Skin epidermis (tissue), 12 donors: Measurements from ENCODE around the gene PDZD7.
"Not testable (repeated sequence)": the region's sequence is repeated elsewhere in the genome, so short reads cannot be mapped to it uniquely, and the experiment has no call there.

ENCODE experiments used
- H3K27ac ChIP-seq, 21 experiments: fragments of 200-600 bp; sonication (generic) in 11 of 21; one replicate each; pipeline ENCODE4 v1.5.0; 2020; ENCODE audit warnings: mild to moderate bottlenecking in 3 of 21, inconsistent platforms in 2 of 21, moderate library complexity in 2 of 21
- H3K4me3 ChIP-seq, 7 experiments: fragments of 200-600 bp; sonication (generic) in 2 of 7; one replicate each; pipeline ENCODE4 v1.5.0; 2020; ENCODE audit warnings: inconsistent platforms in 2 of 7, mild to moderate bottlenecking in 2 of 7, moderate library complexity in 1 of 7

Gene PDZD7

GRCh38 chr10:100976906-100977305, 54.0 kb downstream of the PDZD7 start:
- Histone ChIP-seq H3K27ac (no peak overlapping the region), H3K4me3 (no peak overlapping the region)

- not testable (repeated sequence) for H3K27ac ChIP-seq, H3K4me3 ChIP-seq
These were observed 55.5 kb downstream of the PDZD7 start for GRCh38 chr10:100975397-100975796.

DNA sequence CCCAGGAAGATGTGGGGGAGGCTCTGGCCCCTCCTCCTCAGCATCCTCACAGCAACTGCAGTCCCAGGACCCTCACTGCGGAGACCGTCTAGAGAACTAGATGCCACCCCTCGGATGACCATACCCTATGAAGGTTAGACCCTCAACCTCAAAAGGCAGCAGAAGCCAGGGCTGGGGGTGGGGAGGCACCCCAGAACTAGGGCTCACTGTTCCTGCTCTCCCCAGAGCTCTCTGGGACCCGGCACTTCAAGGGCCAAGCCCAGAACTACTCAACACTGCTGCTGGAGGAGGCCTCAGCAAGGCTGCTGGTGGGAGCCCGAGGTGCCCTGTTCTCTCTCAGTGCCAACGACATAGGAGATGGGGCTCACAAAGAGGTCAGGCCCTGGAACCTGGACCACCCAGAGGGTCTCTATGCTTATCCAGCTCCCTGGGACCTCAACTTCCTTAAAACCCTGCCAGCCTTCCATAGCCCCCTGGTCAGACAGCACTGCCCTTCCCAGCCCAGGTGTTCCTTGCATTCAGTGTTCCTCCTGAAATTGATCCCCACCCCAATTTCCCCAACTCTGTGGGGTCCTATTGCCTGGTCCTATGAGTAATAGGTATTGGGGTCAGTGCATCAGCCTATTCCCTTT, 57.9 kb downstream of the PDZD7 start:
- H3K27ac ChIP-seq: no peak overlapping the region
- H3K4me3 ChIP-seq: no peak overlapping the region

GRCh38 chr10:100972115-100972903, 58.6 kb downstream of the PDZD7 start:
- Histone ChIP-seq H3K27ac (no peak overlapping the region), H3K4me3 (no peak overlapping the region)

DNA sequence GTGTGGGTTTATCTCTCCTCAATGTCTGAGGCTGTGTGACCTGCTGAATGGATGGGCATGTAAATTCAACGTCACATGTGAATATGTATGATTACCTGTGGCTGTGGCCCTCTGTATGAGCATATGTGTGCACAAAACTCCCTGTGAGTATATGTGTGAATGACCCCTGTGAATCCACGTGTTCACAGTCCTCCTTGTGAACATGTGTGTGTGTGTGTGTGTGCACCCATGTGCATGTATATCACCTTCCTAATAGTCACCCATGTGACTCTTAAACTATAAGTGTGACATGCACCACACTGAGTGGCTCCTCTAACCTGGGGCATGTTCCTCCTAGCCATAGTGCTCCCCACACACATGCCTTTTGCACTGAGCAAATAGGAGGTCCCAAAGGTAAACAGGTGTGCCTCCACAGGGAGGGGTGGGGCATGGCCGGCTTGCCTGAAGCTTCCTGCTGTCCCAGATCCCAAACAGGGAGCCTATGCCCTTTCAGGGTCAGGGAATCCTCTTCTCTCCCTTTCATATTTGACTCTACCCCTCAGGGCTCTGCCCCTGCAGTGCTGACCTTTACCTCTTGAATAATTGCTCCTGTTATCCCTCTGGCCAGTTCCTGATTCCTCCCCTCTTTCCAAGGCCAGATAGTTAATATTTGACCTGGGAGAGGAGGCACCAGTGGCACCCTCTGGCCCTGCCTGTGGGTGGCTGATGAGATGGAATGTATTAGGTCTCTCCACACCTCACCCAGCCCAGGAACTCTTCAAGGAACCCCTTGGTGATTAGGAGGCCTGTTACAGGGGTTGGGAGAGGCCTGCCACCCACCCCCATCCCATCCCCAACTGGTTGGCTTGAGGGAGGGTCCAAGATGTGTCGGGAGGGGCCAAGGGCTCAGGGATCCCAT, 59.8 kb downstream of the PDZD7 start:
- H3K27ac ChIP-seq: no peak overlapping the region
- H3K4me3 ChIP-seq: no peak overlapping the region

- H3K27ac ChIP-seq: peak overlapping the region in 5 of 21 experiments; percentile 18 to 50 (median 36)
- H3K4me3 ChIP-seq: peak overlapping the region; percentile 35 to 57 (median 44)
These were observed 60.6 kb downstream of the PDZD7 start for GRCh38 chr10:100970076-100970913.

DNA sequence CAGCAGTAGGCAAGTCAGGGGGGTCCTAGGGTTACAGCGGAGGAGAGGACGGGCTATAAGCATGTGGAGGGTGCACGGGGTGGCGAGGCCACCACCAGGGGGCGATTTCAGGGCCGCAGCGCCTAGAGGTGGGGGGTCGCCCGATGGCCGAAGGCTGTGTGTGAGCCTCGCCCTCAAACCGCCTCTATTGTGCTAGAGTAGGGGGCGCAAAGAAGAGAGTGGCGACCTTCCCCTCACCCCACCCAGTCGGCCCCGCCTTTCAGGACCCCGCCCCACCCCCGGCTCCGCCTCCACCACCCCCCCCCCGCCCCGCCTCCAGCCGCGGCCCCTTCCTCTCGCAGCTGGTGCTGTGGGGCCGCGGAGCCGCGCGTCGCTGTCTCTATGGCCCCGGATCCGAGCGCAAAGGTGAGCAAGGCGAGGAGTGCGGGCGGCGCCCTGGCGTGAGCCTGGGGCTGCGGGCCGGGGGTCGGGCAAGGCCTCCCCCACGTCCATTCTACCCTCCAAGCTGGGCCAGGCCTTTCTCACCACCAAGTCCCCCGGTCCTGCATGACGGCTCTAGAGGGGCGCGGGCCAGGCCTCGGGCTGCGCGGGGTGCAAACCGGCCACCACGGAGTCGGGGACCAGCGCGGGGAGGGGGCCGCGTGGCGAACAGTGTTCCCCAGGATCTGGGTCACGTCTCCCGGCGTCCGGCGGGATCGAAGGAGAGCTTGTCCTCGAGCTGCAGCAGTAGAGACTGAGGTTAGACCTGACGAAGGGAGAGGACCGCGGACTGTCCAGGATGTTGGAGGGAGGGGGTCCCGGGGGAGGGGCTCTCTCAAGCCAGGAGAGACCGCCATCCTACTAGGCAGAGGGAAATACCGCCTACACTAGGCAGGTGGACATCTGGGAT, 61.5 kb downstream of the PDZD7 start, which contains the start of gene SEMA4G:
Gene SEMA4G (plus strand): TSS at position 318 of the 889 bp plus-strand sequence. CDS start 3,409 bp downstream, outside the sequence.
- Histone ChIP-seq H3K4me3 (peak within 1 kb of the TSS; percentile 35 to 57 (median 44)), H3K27ac (peak within 1 kb of the TSS in 13 of 21 experiments; percentile 4 to 60 (median 31))

DNA sequence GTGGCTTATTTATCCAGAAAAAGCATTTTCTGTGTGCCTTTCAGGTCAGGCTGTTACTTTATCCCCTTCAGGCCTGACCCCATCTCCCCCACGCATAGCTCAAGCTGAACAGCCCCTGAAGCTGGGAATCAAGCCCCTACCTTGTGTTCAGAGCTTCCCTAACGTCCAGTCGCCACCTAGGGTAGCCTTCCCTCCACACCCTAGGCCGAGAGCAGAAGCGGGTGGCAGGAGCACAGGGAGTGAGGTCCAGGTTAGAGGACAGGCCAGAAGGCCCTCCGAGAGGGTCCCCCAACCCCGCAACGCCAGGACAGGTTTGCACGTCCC, 62.1 kb downstream of the PDZD7 start:
- H3K27ac ChIP-seq: peak overlapping the region in 3 of 21 experiments; percentile 18 to 60 (median 37)
- H3K4me3 ChIP-seq: peak overlapping the region; percentile 35 to 57 (median 44)

GRCh38 chr10:100968062-100968736, 62.7 kb downstream of the PDZD7 start:
- no peak overlapping the region for H3K27ac ChIP-seq
- no peak overlapping the region for H3K4me3 ChIP-seq

DNA sequence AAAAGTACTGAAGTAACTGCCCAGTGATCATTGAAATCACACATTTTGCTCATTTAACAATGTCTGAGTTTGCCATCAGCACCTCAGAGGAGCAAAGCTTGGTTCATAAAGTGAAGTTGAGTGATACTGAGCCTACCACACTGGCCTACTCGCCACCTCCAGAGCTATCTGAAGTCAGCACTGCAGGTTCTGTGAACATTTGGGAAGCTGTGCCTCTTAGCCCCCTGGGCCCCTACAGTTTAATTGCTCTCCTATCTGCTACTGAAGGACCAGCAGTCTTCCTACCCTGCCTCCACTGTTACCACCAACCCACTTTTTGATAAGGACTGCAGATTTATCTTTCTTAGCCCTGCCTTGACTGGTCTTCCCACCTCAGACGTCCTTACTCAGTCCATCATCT, 63.6 kb downstream of the PDZD7 start:
- no peak overlapping the region for H3K27ac ChIP-seq
- no peak overlapping the region for H3K4me3 ChIP-seq

DNA sequence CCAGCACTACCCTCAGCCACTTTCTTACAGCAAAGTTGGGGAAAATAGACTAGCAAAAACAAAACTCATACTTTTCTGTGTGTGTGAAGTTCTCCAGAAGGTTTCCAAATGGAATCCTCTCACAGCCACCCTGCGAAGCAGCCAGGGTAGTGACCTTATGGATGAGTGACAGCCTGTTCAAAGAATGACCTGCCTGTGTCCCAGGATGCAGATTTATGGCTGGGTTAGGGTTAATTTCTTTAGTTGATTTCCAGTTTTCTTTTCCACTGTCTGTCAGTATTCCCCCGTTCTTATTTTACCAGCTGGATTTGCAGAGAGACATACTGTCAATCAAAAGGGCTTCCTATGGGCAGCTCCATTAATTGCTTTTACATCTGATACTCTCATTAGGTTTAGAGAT, 64.0 kb downstream of the PDZD7 start:
- H3K4me3 ChIP-seq: no peak overlapping the region
- no peak overlapping the region for H3K27ac ChIP-seq

DNA sequence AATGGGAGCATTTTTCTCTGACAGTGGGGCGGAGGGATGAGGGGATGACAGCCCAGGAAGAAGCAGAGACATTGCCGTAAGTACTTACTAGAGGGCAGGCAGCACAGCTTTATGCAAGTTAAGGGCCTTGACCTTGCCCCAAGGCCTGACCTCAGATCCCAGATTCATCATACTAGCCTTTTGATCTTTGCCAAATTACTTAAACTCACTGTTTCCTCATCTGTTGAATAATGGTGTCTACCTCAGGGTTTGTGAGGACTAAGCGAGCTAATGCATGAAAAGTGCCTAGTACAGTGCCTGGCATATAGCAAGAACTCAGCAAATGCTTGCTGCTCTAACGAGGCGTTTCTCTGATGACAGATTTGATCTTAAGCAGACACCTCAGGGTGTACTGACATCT, 65.1 kb downstream of the PDZD7 start:
- Histone ChIP-seq H3K27ac (no peak overlapping the region), H3K4me3 (no peak overlapping the region)

- Histone ChIP-seq H3K27ac (no peak overlapping the region), H3K4me3 (no peak overlapping the region)
These were observed 67.1 kb downstream of the PDZD7 start for GRCh38 chr10:100963826-100964225.

- H3K4me3 ChIP-seq: no peak overlapping the region
- H3K27ac ChIP-seq: no peak overlapping the region
These were observed 68.4 kb downstream of the PDZD7 start for GRCh38 chr10:100962351-100963080.

- no peak overlapping the region for H3K4me3 ChIP-seq
- no peak overlapping the region for H3K27ac ChIP-seq
These were observed 70.7 kb downstream of the PDZD7 start for GRCh38 chr10:100960251-100960650.
